ENCODE results near the gene MAP3K7CL.

The MAP3K7CL gene

GRCh38 chr21:29186246-29186645, 55.8 kb downstream of the MAP3K7CL start:
- H3K27ac ChIP-seq (ENCODE audit: low read depth, low read length) = no peak overlapping the region
- H4K12ac ChIP-seq (ENCODE audit: low read depth, low read length) = no peak overlapping the region
- no peaks in the 10 kb centered on the region for H3K9me3 ChIP-seq (ENCODE audit: insufficient read depth, low read depth, low read length)
- H2BK12ac ChIP-seq (ENCODE audit: low read length) = no peak overlapping the region
- no peak overlapping the region for H3K14ac ChIP-seq (ENCODE audit: low read length)
- H3K23ac ChIP-seq (ENCODE audit: low read length) = no peak overlapping the region
- no peak overlapping the region for H3K4me3 ChIP-seq (ENCODE audit: low read depth, low read length)
- H2BK5ac ChIP-seq (ENCODE audit: low read depth, low read length, poor library complexity) = no peak overlapping the region
- no peaks in the 10 kb centered on the region for H3K79me2 ChIP-seq (ENCODE audit: control insufficient read depth, insufficient read depth, low read length, poor library complexity)
- no peak overlapping the region for H2AFZ ChIP-seq (ENCODE audit: insufficient read depth, low read length, poor library complexity)
- peaks cover 0 to 2% of the 10 kb centered on the region in 2 experiments for H3K4me1 ChIP-seq (ENCODE audit: control insufficient read depth in 1 of 2, insufficient read depth in 2 of 2, low read length in 2 of 2)
- peaks cover 2% of the 10 kb centered on the region for H3K79me1 ChIP-seq (ENCODE audit: low read length)
- H3K27me3 ChIP-seq (ENCODE audit: insufficient read depth, low read length) = no peaks in the 10 kb centered on the region
- no peak overlapping the region for H3K9ac ChIP-seq (ENCODE audit: low read length)
- H2AK5ac ChIP-seq (ENCODE audit: low read length) = no peak overlapping the region
- H3K4me2 ChIP-seq (ENCODE audit: low read length) = no peak overlapping the region
- H3K4ac ChIP-seq (ENCODE audit: low read depth, low read length) = no peak overlapping the region
- H4K8ac ChIP-seq (ENCODE audit: low read depth, low read length) = no peak overlapping the region
- H3K36me3 ChIP-seq (ENCODE audit: control insufficient read depth in 1 of 2, insufficient read depth in 2 of 2, low read length in 2 of 2) = no peaks in the 10 kb centered on the region
- H2BK120ac ChIP-seq (ENCODE audit: insufficient read depth, low read length, poor library complexity) = no peak overlapping the region
- no peak overlapping the region for H4K91ac ChIP-seq (ENCODE audit: low read depth, low read length)
- H3K18ac ChIP-seq (ENCODE audit: low read length) = no peak overlapping the region
- no peak for DNase-seq

- H3K27ac ChIP-seq (ENCODE audit: low read depth, low read length) = no peak overlapping the region
- no peak overlapping the region for H4K12ac ChIP-seq (ENCODE audit: low read depth, low read length)
- H3K36me3 ChIP-seq (ENCODE audit: control insufficient read depth in 1 of 2, insufficient read depth in 2 of 2, low read length in 2 of 2) = no peaks in the 10 kb centered on the region
- H3K79me2 ChIP-seq (ENCODE audit: control insufficient read depth, insufficient read depth, low read length, poor library complexity) = no peaks in the 10 kb centered on the region
- no peaks in the 10 kb centered on the region for H3K4me1 ChIP-seq (ENCODE audit: control insufficient read depth in 1 of 2, insufficient read depth in 2 of 2, low read length in 2 of 2)
- no peak overlapping the region for H3K14ac ChIP-seq (ENCODE audit: low read length)
- H2BK120ac ChIP-seq (ENCODE audit: insufficient read depth, low read length, poor library complexity) = no peak overlapping the region
- no peaks in the 10 kb centered on the region for H3K27me3 ChIP-seq (ENCODE audit: insufficient read depth, low read length)
- H4K91ac ChIP-seq (ENCODE audit: low read depth, low read length) = no peak overlapping the region
- no peak overlapping the region for H2BK5ac ChIP-seq (ENCODE audit: low read depth, low read length, poor library complexity)
- H3K9me3 ChIP-seq (ENCODE audit: insufficient read depth, low read depth, low read length) = no peaks in the 10 kb centered on the region
- no peak overlapping the region for H3K4me2 ChIP-seq (ENCODE audit: low read length)
- no peak overlapping the region for H4K8ac ChIP-seq (ENCODE audit: low read depth, low read length)
- no peak overlapping the region for H3K23ac ChIP-seq (ENCODE audit: low read length)
- no peak overlapping the region for H3K18ac ChIP-seq (ENCODE audit: low read length)
- no peaks in the 10 kb centered on the region for H3K79me1 ChIP-seq (ENCODE audit: low read length)
- DNase-seq = peak; percentile 27 to 67
- H3K4ac ChIP-seq (ENCODE audit: low read depth, low read length) = no peak overlapping the region
- no peak overlapping the region for H3K9ac ChIP-seq (ENCODE audit: low read length)
- H2BK12ac ChIP-seq (ENCODE audit: low read length) = no peak overlapping the region
- H3K4me3 ChIP-seq (ENCODE audit: low read depth, low read length) = no peak overlapping the region
- no CpG with 5 or more reads among the region's 2 CpGs for WGBS (ENCODE audit: extremely low coverage, insufficient coverage, insufficient read length)
- no peak overlapping the region for H2AFZ ChIP-seq (ENCODE audit: insufficient read depth, low read length, poor library complexity)
- H2AK5ac ChIP-seq (ENCODE audit: low read length) = no peak overlapping the region
Measured at GRCh38 chr21:29187944-29188343, 57.5 kb downstream of the MAP3K7CL start.

DNA sequence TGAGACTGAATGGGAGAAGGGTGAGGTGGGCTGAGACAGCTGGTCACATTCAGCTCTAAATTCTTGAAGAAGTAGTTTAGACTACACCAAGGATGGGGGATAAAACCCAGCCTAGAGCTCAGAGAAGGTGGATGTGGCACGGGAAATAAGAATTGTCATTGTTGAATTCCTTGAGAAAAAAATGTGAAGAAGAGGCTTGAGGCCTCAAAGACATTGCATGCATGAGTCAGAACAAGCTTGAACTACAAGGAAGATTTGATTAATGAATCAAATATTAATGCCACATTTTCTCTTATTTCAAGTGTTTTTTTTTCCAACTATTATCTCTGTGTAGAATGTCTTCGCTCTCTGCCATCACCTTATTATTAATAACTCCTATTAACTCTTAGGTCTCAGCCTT, 58.9 kb downstream of the MAP3K7CL start:
- Histone ChIP-seq H3K4me3 (ENCODE audit: low read depth, low read length) (no peak overlapping the region), H3K9me3 (ENCODE audit: insufficient read depth, low read depth, low read length) (no peaks in the 10 kb centered on the region), H3K4me2 (ENCODE audit: low read length) (no peak overlapping the region), H3K79me2 (ENCODE audit: control insufficient read depth, insufficient read depth, low read length, poor library complexity) (no peaks in the 10 kb centered on the region), H3K23ac (ENCODE audit: low read length) (no peak overlapping the region), H2BK12ac (ENCODE audit: low read length) (no peak overlapping the region), H4K91ac (ENCODE audit: low read depth, low read length) (no peak overlapping the region), H3K27me3 (ENCODE audit: insufficient read depth, low read length) (no peaks in the 10 kb centered on the region), H3K27ac (ENCODE audit: low read depth, low read length) (no peak overlapping the region), H4K8ac (ENCODE audit: low read depth, low read length) (no peak overlapping the region), H3K4me1 (ENCODE audit: control insufficient read depth in 1 of 2, insufficient read depth in 2 of 2, low read length in 2 of 2) (no peaks in the 10 kb centered on the region), H4K12ac (ENCODE audit: low read depth, low read length) (no peak overlapping the region), H3K79me1 (ENCODE audit: low read length) (peaks cover 1% of the 10 kb centered on the region), H2AFZ (ENCODE audit: insufficient read depth, low read length, poor library complexity) (no peak overlapping the region), H3K4ac (ENCODE audit: low read depth, low read length) (no peak overlapping the region), H2AK5ac (ENCODE audit: low read length) (no peak overlapping the region), H3K36me3 (ENCODE audit: control insufficient read depth in 1 of 2, insufficient read depth in 2 of 2, low read length in 2 of 2) (no peaks in the 10 kb centered on the region), H3K14ac (ENCODE audit: low read length) (no peak overlapping the region), H2BK120ac (ENCODE audit: insufficient read depth, low read length, poor library complexity) (no peak overlapping the region), H3K18ac (ENCODE audit: low read length) (no peak overlapping the region), H2BK5ac (ENCODE audit: low read depth, low read length, poor library complexity) (no peak overlapping the region), H3K9ac (ENCODE audit: low read length) (no peak overlapping the region)
- WGBS (ENCODE audit: extremely low coverage, insufficient coverage, insufficient read length) = no CpG with 5 or more reads among the region's 2 CpGs
- no peak for DNase-seq

- Histone ChIP-seq H2BK5ac (ENCODE audit: low read depth, low read length, poor library complexity) (no peak overlapping the region), H3K4ac (ENCODE audit: low read depth, low read length) (no peak overlapping the region), H4K8ac (ENCODE audit: low read depth, low read length) (no peak overlapping the region), H3K4me1 (ENCODE audit: control insufficient read depth in 1 of 2, insufficient read depth in 2 of 2, low read length in 2 of 2) (no peaks in the 10 kb centered on the region), H3K27ac (ENCODE audit: low read depth, low read length) (no peak overlapping the region), H3K9ac (ENCODE audit: low read length) (peak overlapping the region; percentile 4), H3K79me1 (ENCODE audit: low read length) (peaks cover 1% of the 10 kb centered on the region), H2BK12ac (ENCODE audit: low read length) (no peak overlapping the region), H2AFZ (ENCODE audit: insufficient read depth, low read length, poor library complexity) (no peak overlapping the region), H2BK120ac (ENCODE audit: insufficient read depth, low read length, poor library complexity) (no peak overlapping the region), H4K91ac (ENCODE audit: low read depth, low read length) (peak overlapping the region; percentile 3), H3K9me3 (ENCODE audit: insufficient read depth, low read depth, low read length) (no peaks in the 10 kb centered on the region), H3K14ac (ENCODE audit: low read length) (no peak overlapping the region), H4K12ac (ENCODE audit: low read depth, low read length) (no peak overlapping the region), H3K27me3 (ENCODE audit: insufficient read depth, low read length) (no peaks in the 10 kb centered on the region), H3K4me2 (ENCODE audit: low read length) (no peak overlapping the region), H2AK5ac (ENCODE audit: low read length) (no peak overlapping the region), H3K23ac (ENCODE audit: low read length) (no peak overlapping the region), H3K79me2 (ENCODE audit: control insufficient read depth, insufficient read depth, low read length, poor library complexity) (no peaks in the 10 kb centered on the region), H3K4me3 (ENCODE audit: low read depth, low read length) (no peak overlapping the region), H3K18ac (ENCODE audit: low read length) (no peak overlapping the region), H3K36me3 (ENCODE audit: control insufficient read depth in 1 of 2, insufficient read depth in 2 of 2, low read length in 2 of 2) (no peaks in the 10 kb centered on the region)
- no CpG with 5 or more reads among the region's 2 CpGs for WGBS (ENCODE audit: extremely low coverage, insufficient coverage, insufficient read length)
- peak; percentile 14 to 64 for DNase-seq
Measured at GRCh38 chr21:29190923-29191331, 60.5 kb downstream of the MAP3K7CL start.

All from trophoblast cell (in vitro differentiated cells and primary cell).